Kidney (tissue), 14 donors: ENCODE results near the gene MRPS12. TPM values are rescaled to one million over a fixed set of nuclear protein-coding genes. Genes with fewer than 3 reads are reported as not detected.

Source experiments
- DNase-seq, 5 donors: peaks; one replicate each; pipeline ENCODE4 v3.0.0-alpha.2; 2013 to 2020
- FAIRE-seq: peaks from 2 replicates; lab custom pipeline; 2012; peaks lifted over from hg19 to GRCh38; lab: Jason Lieb, UNC
- H3K27ac ChIP-seq, 2 donors: one replicate each; pipeline ENCODE4 v1.7.0; 2013; ENCODE audit warnings: low read depth in 2 of 2, low read length in 2 of 2, inconsistent platforms in 1 of 2
- H3K27me3 ChIP-seq: one replicate; pipeline ENCODE4 v1.7.1; 2013; ENCODE audit warnings: low read length, inconsistent platforms; ENCODE audit not compliant: control insufficient read depth, insufficient read depth
- H3K36me3 ChIP-seq, 3 donors: one replicate each; pipeline versions ENCODE4 v1.7.0 to v1.7.1; 2013; ENCODE audit warnings: low read length in 3 of 3, control low read depth in 1 of 3, inconsistent platforms in 1 of 3; ENCODE audit not compliant: insufficient read depth in 3 of 3, control insufficient read depth in 2 of 3
- H3K4me1 ChIP-seq, 3 donors: one replicate each; pipeline versions ENCODE4 v1.7.0 to v1.7.1; 2013; ENCODE audit warnings: low read length in 3 of 3, inconsistent platforms in 1 of 3, low read depth in 1 of 3; ENCODE audit not compliant: control insufficient read depth in 2 of 3, insufficient read depth in 2 of 3
- H3K4me3 ChIP-seq, 3 donors: one replicate each; pipeline versions ENCODE4 v1.7.0 to v1.8.1; 2013; ENCODE audit warnings: low read length in 3 of 3, control low read depth in 1 of 3, inconsistent platforms in 1 of 3
- H3K9ac ChIP-seq, 3 donors: one replicate each; pipeline versions ENCODE4 v1.7.0 to v1.7.1; 2013; ENCODE audit warnings: low read length in 3 of 3, control low read depth in 1 of 3, inconsistent platforms in 1 of 3
- H3K9me3 ChIP-seq, 3 donors: one replicate each; pipeline versions ENCODE4 v1.7.0 to v1.7.1; 2013; ENCODE audit warnings: low read length in 3 of 3, control low read depth in 1 of 3, inconsistent platforms in 1 of 3; ENCODE audit not compliant: control insufficient read depth in 2 of 3, insufficient read depth in 1 of 3
- intact Hi-C: fragments of 100-400 bp; cut with DNase I; formaldehyde crosslinking; loops from one replicate; pipeline ENCODE4 v1.11.1; 2022
- polyA plus RNA-seq: library from polyadenylated mRNA; stranded (reverse); fragments of 350-450 nt; fragmentation: Illumina TruSeq; extraction: RNeasy Lipid Tissue Mini Kit (QIAGEN cat#74804); gene quantifications from one replicate; pipeline ENCODE4 v1.2.3, GENCODE V29; 2014; ENCODE audit warnings: low read depth, low replicate concordance; ENCODE audit not compliant: insufficient read depth
- total RNA-seq: library from RNA; stranded (reverse); fragmentation: NEBNext Ultra II Directional; extraction: Animal tissue kit (Norgen Biotek cat#: 25700); gene quantifications from one replicate; pipeline ENCODE4 v1.2.1, GENCODE V29; 2021
- TF ChIP-seq, protein P1 (sequence below): IDR thresholded peaks from 3 replicates; pipeline ENCODE4 v1.5.1; 2012; ENCODE audit warnings: mild to moderate bottlenecking, moderate library complexity, borderline replicate concordance; ENCODE audit not compliant: insufficient read depth; ENCODE audit errors: extremely low read depth
- donor health status: control.
- donor health status: control.
- donor health status: control.
- donor health status: control.
- donor health status: control.
- donor health status: DM: yes; HTN: yes; CAD: no.
- donor health status: Normal renal cell carcinoma (clear cell type).

Gene MRPS12
- total and polyA plus RNA-seq, 2 donors from 2014 or later: 28.5 to 110 TPM

- Histone ChIP-seq H3K4me3 (no peak overlapping the region), H3K4me1 (peaks cover 0 to 15% (median 15%) of the 10 kb centered on the region in 3 donors), H3K27me3 (no peaks in the 10 kb centered on the region), H3K9me3 (no peaks in the 10 kb centered on the region), H3K27ac (peak overlapping the region in 1 of 2 donors; percentile 71), H3K9ac (no peak overlapping the region), H3K36me3 (no peaks in the 10 kb centered on the region)
- TF ChIP-seq, protein P1, sequence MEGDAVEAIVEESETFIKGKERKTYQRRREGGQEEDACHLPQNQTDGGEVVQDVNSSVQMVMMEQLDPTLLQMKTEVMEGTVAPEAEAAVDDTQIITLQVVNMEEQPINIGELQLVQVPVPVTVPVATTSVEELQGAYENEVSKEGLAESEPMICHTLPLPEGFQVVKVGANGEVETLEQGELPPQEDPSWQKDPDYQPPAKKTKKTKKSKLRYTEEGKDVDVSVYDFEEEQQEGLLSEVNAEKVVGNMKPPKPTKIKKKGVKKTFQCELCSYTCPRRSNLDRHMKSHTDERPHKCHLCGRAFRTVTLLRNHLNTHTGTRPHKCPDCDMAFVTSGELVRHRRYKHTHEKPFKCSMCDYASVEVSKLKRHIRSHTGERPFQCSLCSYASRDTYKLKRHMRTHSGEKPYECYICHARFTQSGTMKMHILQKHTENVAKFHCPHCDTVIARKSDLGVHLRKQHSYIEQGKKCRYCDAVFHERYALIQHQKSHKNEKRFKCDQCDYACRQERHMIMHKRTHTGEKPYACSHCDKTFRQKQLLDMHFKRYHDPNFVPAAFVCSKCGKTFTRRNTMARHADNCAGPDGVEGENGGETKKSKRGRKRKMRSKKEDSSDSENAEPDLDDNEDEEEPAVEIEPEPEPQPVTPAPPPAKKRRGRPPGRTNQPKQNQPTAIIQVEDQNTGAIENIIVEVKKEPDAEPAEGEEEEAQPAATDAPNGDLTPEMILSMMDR: no peak
- DNase-seq (peak in 1 of 5 donors; percentile 34), FAIRE-seq (no peak)
- intact Hi-C loops: no loop called here
Observed at GRCh38 chr19:38953677-38954076, 22.9 kb downstream of the MRPS12 start.

DNA sequence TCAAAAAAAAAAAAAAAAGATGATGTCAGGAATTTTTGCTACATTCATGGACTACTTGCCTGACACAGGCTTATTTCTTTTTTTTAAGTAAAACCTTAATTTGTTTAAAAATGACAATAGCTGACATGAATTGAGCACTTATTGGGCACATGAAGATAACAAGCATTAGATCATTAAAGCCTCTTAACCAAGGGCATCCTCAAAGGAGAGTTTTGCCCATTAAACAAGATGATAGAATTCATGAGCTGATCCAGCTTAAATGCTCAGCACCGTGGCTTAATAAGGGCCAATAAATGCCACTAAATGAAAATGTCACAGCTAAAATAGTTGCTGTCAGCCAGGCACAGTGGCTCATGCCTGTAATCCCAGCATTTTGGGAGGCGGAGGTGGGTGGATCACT lies 25.5 kb downstream of the MRPS12 start:
- Histone ChIP-seq H3K27me3 (no peaks in the 10 kb centered on the region), H3K9me3 (no peaks in the 10 kb centered on the region), H3K9ac (no peak overlapping the region), H3K36me3 (no peaks in the 10 kb centered on the region), H3K27ac (no peak overlapping the region), H3K4me3 (no peak overlapping the region), H3K4me1 (peaks cover 0 to 8% (median 8%) of the 10 kb centered on the region in 3 donors)
- intact Hi-C loops: no loop called here
- TF ChIP-seq, protein P1: no peak
- DNase-seq: no peak
- FAIRE-seq: no peak

DNA sequence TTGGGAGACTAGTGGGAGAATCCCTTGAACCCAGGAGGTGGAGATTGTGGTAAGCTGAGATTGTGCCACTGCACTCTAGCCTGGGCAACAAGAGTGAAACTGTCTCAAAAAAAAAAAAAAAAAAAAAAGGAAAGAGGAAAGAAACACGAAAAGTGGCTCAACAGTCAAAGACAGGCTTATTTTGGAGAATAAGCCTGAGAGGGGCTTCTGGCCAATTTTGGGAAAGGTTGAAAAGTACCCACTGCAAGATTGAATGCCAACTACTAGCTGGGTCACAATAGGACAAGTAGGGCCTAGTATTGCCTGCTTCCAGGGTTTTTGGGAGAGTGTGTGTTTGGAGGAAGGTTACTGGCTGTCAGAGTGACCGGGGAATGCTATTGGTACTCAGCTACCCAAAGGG lies 27.6 kb downstream of the MRPS12 start:
- TF ChIP-seq, protein P1: no peak
- peaks cover 3 to 7% (median 4%) of the 10 kb centered on the region in 3 donors for H3K4me1 ChIP-seq
- FAIRE-seq (no peak), DNase-seq (no peak)
- no peaks in the 10 kb centered on the region for H3K9me3 ChIP-seq
- H3K27me3 ChIP-seq: no peaks in the 10 kb centered on the region
- H3K27ac ChIP-seq: no peak overlapping the region
- H3K36me3 ChIP-seq: no peaks in the 10 kb centered on the region
- intact Hi-C loops: no loop called here
- H3K9ac ChIP-seq: no peak overlapping the region
- H3K4me3 ChIP-seq: no peak overlapping the region

- no peak overlapping the region for H3K9ac ChIP-seq
- no peaks in the 10 kb centered on the region for H3K27me3 ChIP-seq
- DNase-seq (peak in 1 of 5 donors; percentile 10), FAIRE-seq (no peak)
- intact Hi-C loops: no loop called here
- peaks cover 0 to 4% (median 0%) of the 10 kb centered on the region in 3 donors for H3K36me3 ChIP-seq
- peaks cover 3 to 4% (median 3%) of the 10 kb centered on the region in 3 donors for H3K4me1 ChIP-seq
- H3K4me3 ChIP-seq: no peak overlapping the region
- TF ChIP-seq, protein P1: no peak
- H3K9me3 ChIP-seq: no peaks in the 10 kb centered on the region
- no peak overlapping the region for H3K27ac ChIP-seq
Observed at GRCh38 chr19:38959618-38960017, 28.9 kb downstream of the MRPS12 start.
